ENCODE measurements around the gene BATF. TPM values are rescaled to one million over a fixed set of nuclear protein-coding genes. Genes with fewer than 3 reads are reported as not detected.

BATF gene
- polyA plus RNA-seq, 1 donor from 2014 or later = not detected

GRCh38 chr14:75496755-75497154, 25.5 kb upstream of the BATF start:
- no peaks in the 10 kb centered on the region for H3K9me3 ChIP-seq (ENCODE audit: low read length)
- H3K27ac ChIP-seq (ENCODE audit: low read length) = no peak overlapping the region
- TF ChIP-seq POLR2AphosphoS5 (IDR thresholded peaks at IDR 0.05) (no peak), CTCF (IDR thresholded peaks at IDR 0.05; ENCODE audit: poor library complexity, severe bottlenecking) (no peak), RAD21 (conservative IDR thresholded peaks at IDR 0.05) (no peak), MXI1 (conservative IDR thresholded peaks at IDR 0.05; ENCODE audit: poor library complexity, severe bottlenecking) (no peak), EZH2 (IDR thresholded peaks at IDR 0.05; ENCODE audit: borderline replicate concordance, insufficient read depth, low read length, poor library complexity, severe bottlenecking) (no peak), SMC3 (conservative IDR thresholded peaks at IDR 0.05; ENCODE audit: poor library complexity) (no peak), TAF1 (IDR thresholded peaks at IDR 0.05; ENCODE audit: low read depth) (no peak), EP300 (conservative IDR thresholded peaks at IDR 0.05; ENCODE audit: poor library complexity, severe bottlenecking) (no peak), REST (IDR thresholded peaks at IDR 0.05; ENCODE audit: borderline replicate concordance) (no peak)
- H3F3A ChIP-seq (ENCODE audit: insufficient read depth, low read length, poor library complexity, severe bottlenecking) = no peaks in the 10 kb centered on the region
- H3K4me2 ChIP-seq (ENCODE audit: low read length) = no peak overlapping the region
- H3K27me3 ChIP-seq (ENCODE audit: insufficient read depth, low read depth, low read length) = no peaks in the 10 kb centered on the region
- no peaks in the 10 kb centered on the region for H4K20me1 ChIP-seq (ENCODE audit: insufficient read depth)
- no peaks in the 10 kb centered on the region for H3K9me2 ChIP-seq (ENCODE audit: insufficient read depth, low read length)
- H3K36me3 ChIP-seq (ENCODE audit: insufficient read depth, low read length) = no peaks in the 10 kb centered on the region
- H3K9ac ChIP-seq (ENCODE audit: low read length) = no peak overlapping the region
- H3K4me3 ChIP-seq (ENCODE audit: low read length) = no peak overlapping the region
- H3K79me2 ChIP-seq (replicated peaks; ENCODE audit: insufficient read depth, low read length) = no peaks in the 10 kb centered on the region
- H2AFZ ChIP-seq (ENCODE audit: low read depth, low read length) = no peak overlapping the region

- Histone ChIP-seq H3K4me3 (ENCODE audit: low read length) (no peak overlapping the region), H3K4me2 (ENCODE audit: low read length) (no peak overlapping the region), H4K20me1 (ENCODE audit: insufficient read depth) (no peaks in the 10 kb centered on the region), H3K27ac (ENCODE audit: low read length) (no peak overlapping the region), H2AFZ (ENCODE audit: low read depth, low read length) (no peak overlapping the region), H3F3A (ENCODE audit: insufficient read depth, low read length, poor library complexity, severe bottlenecking) (no peaks in the 10 kb centered on the region), H3K27me3 (ENCODE audit: insufficient read depth, low read depth, low read length) (no peaks in the 10 kb centered on the region), H3K36me3 (ENCODE audit: insufficient read depth, low read length) (no peaks in the 10 kb centered on the region), H3K79me2 (replicated peaks; ENCODE audit: insufficient read depth, low read length) (no peaks in the 10 kb centered on the region), H3K9ac (ENCODE audit: low read length) (no peak overlapping the region), H3K9me3 (ENCODE audit: low read length) (no peaks in the 10 kb centered on the region), H3K9me2 (ENCODE audit: insufficient read depth, low read length) (no peaks in the 10 kb centered on the region)
- TF ChIP-seq POLR2AphosphoS5 (IDR thresholded peaks at IDR 0.05) (no peak), REST (IDR thresholded peaks at IDR 0.05; ENCODE audit: borderline replicate concordance) (no peak), RAD21 (conservative IDR thresholded peaks at IDR 0.05) (no peak), EZH2 (IDR thresholded peaks at IDR 0.05; ENCODE audit: borderline replicate concordance, insufficient read depth, low read length, poor library complexity, severe bottlenecking) (no peak), EP300 (conservative IDR thresholded peaks at IDR 0.05; ENCODE audit: poor library complexity, severe bottlenecking) (no peak), CTCF (IDR thresholded peaks at IDR 0.05; ENCODE audit: poor library complexity, severe bottlenecking) (no peak), SMC3 (conservative IDR thresholded peaks at IDR 0.05; ENCODE audit: poor library complexity) (no peak), TAF1 (IDR thresholded peaks at IDR 0.05; ENCODE audit: low read depth) (no peak), MXI1 (conservative IDR thresholded peaks at IDR 0.05; ENCODE audit: poor library complexity, severe bottlenecking) (no peak)
These were observed 25.1 kb upstream of the BATF start for GRCh38 chr14:75497191-75497590.
